DMS 273 (cell line): Measurements from ENCODE around the gene CLDN24.

ENCODE experiments used
- DNase-seq: peaks from one replicate; lab custom pipeline; 2025; ENCODE audit not compliant: unreplicated experiment; lab: John Stamatoyannopoulos, UW

Gene CLDN24

DNA sequence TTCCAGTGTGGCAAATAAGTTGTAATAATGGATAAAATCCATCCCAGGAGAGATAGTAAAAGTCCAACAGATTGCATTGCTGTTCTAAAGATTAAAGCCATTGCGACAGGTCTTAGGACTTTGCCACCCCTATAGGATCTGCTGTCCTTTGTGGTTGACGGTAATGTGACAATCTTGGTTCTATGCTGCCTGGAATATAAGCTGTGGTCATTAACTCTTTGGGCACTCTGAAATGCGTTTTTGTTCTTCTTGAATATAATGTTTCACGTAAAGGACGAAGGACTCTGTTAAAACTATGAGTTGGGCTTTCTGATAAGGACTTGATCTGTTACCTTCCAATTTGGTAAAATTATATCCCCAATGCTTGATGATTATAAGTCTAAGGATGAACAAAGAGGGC, at the start of gene CLDN24:
Gene CLDN24 (minus strand): TSS at position 101 of the 400 bp plus-strand sequence. CDS start 0 bp downstream, at position 101.
- no peak for DNase-seq

DNA sequence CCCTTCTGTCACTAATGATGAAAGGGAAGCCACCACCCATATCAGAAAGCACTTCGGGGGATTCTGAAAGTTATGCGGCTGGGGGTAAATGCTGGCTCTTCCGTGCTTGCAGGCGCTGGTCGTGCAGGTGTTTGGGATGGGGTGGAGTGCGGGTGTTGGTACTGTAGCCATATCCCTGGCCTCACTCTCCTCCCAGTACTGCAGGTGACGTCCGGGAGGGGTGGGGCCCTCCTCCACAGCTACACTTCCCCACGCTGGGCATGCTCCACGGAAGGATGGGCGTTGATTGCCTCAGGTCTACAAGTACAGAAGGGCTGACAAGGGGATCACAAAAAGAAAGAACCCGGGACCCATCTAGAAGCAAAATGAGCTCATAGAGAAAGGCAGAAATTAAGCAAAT, 48.6 kb upstream of the CLDN24 start:
- no peak for DNase-seq

- DNase-seq, result no peak
Observed at GRCh38 chr4:183369073-183369472, 46.8 kb upstream of the CLDN24 start.

GRCh38 chr4:183366206-183366835, 44.1 kb upstream of the CLDN24 start:
- DNase-seq, result no peak

GRCh38 chr4:183364025-183364424, 41.8 kb upstream of the CLDN24 start:
- DNase-seq, result no peak

DNA sequence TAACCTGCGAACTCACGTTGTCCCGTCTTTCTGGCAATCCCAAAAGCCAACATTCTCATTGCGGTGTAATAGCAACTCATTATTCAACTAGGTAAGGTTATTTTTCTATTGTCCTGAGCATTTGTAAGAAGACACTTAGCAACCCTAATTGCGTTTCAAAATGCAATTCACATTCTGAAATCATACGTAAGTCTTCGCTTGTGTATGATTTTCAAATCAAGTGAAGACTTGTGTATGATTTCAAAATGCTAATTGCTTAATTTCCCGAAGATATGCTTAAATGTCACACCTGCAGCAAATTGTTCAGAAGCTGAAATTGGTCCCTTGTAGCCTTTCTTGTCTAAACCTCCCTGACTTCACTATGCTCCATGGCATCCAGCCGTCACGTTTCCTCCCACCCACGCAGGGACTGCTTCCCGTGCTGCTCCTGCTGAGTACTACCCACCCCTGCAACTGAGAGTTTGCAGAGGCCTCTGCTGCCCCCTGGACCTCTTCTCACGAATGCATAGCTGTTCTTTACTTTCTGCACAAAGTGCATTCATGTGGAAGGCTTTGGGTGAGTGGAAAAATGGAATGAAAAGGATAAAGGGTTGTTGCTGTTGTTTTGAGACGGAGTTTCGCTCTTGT, 40.8 kb upstream of the CLDN24 start:
- DNase-seq, result no peak

DNA sequence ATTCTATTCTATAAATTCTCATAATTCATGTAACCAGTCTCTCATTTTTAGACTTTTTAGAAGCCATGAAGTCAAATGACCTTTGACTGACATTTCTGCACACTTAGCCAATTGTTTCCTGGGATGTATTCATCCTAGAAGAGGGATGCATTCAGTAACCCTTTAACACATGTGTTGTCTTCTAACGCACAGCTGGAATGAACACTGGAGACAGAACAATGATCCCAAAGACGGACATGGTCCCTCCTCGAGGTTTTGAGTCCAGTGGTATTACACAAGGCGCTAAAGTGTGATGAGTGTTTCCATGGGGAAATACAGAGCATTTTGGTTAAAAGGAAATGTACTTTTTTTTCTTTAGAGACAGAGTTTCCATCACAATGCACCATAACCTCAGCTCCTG, 39.8 kb upstream of the CLDN24 start:
- no peak for DNase-seq

- no peak for DNase-seq
Observed at GRCh38 chr4:183360161-183360919, 38.1 kb upstream of the CLDN24 start.

- no peak for DNase-seq
Observed at GRCh38 chr4:183358215-183358755, 36.1 kb upstream of the CLDN24 start.

GRCh38 chr4:183356931-183357675, 34.9 kb upstream of the CLDN24 start:
- no peak for DNase-seq

GRCh38 chr4:183356173-183356830, 34.1 kb upstream of the CLDN24 start:
- no peak for DNase-seq

GRCh38 chr4:183355405-183355804, 33.2 kb upstream of the CLDN24 start:
- DNase-seq, result no peak

DNA sequence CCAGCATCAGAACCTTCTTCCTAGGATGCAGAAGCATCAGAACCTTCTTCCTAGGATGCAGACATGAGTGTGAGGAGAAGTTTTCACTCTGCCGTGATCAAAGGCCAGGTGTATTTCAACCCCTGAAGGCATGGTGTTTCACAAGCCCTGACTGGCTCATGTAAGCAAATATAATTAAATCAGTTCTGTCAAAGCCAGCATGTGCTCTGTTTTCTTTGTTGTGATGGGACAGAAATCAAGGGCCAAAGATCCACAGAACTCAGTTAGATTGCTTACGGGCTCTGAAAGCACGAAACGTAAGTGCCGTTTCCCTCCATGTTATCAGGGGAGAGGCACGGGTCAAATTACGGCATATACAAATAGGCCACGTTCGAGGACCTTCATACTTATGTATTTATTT, 32.0 kb upstream of the CLDN24 start:
- DNase-seq, result no peak

GRCh38 chr4:183353557-183353956, 31.3 kb upstream of the CLDN24 start:
- no peak for DNase-seq

GRCh38 chr4:183352546-183352945, 30.3 kb upstream of the CLDN24 start:
- DNase-seq, result no peak

GRCh38 chr4:183350317-183351071, 28.3 kb upstream of the CLDN24 start:
- no peak for DNase-seq

GRCh38 chr4:183349673-183350072, 27.4 kb upstream of the CLDN24 start:
- no peak for DNase-seq

DNA sequence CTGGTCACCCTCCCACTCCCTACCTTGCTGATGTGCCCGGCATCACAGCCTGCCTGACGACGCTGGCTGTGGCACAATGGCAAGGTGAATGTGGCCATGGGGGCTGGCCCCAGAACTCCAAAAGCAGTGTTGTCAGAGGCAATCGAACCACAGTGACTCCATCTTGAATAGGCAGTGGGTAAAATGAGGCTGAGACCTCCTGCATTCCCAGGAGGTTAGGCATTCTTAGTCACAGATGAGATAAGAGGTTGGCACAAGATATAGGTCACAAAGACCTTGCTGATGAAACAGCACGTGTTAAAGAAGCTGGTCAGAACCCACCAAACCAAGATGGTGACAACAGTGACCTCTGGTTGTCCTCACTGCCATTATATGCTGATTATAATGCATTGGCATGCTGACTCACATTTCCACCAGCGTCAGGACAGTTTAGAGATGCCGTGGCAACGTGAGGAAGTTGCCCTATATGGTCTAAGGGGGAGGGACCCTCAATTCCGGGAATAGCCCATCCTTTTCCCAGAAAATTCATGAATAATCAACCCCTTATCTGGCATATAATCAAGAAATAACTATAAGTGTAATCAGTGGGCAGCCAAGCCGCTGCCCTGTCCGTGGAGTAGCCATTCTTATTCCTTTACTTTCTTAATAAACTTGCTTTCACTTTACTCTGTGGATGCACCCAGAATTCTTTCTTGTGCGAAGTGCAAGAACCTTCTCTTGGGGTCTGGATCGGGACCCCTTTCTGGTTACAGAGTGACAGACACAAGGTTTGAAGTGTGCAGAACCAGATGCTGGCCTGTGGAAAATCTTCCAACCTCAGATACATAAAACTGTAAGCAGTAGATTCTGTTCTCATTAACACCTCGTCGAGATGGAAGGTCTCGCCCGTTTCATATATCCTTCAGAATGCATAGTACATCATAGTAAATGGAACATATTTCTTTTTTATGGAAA, 26.8 kb upstream of the CLDN24 start:
- peak; percentile 13 for DNase-seq

- DNase-seq, result no peak
Observed at GRCh38 chr4:183348136-183348535, 25.9 kb upstream of the CLDN24 start.
